ENCODE results near the gene LYSMD2.
"Not testable (repeated sequence)": the region's sequence is repeated elsewhere in the genome, so short reads cannot be mapped to it uniquely, and the experiment has no call there.

The LYSMD2 gene, protein sequence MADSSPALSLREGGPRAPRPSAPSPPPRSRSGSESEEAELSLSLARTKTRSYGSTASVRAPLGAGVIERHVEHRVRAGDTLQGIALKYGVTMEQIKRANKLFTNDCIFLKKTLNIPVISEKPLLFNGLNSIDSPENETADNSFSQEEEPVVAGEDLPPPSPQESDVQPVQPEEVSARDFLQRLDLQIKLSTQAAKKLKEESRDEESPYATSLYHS

DNA sequence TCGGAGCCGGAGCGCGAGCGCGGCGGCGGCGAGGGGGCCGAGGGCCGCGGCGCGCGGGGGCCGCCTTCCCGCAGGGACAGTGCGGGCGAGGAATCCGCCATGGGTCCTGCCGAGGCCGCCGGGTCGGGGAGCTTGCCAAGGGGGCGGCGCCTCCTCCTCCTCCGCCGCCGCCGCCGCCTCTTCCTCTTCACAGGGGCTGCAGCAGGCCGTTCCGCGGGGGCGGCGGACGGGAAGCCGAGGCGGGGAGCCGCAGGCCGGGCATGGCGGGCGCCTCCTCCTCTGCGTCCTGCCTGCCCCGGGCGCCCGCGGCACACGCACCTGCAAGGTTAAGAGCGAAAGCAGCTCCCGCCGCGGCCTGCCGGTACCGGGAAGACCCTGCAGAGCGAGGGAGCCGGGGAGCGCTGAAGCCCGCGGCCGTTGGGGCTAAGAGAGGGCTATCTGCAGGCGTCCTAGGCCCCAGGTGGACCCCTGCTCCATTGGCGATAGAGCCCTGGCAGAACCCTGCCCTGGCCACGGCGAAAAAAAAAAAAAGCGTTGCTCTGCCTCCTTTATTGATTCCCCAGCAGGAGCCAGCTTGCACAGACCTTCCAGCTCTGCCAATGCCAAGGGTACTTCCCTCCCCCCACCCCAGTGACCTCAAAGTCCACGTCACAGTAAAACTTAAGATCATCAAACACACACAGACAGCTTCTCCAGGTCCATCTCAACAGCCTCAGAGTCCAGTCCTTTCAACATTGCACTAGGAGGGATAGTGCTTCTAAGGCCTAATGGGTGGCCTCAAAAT is at the start of gene LYSMD2:
Gene LYSMD2 (minus strand): TSS at position 134 of the 784 bp plus-strand sequence. CDS start 33 bp downstream, at position 101.
- peak; percentile 68 for DNase-seq

GRCh38 chr15:51787130-51787529 is 49.7 kb upstream of the LYSMD2 start:
- not testable (repeated sequence) for DNase-seq

GRCh38 chr15:51783967-51784366 is 46.5 kb upstream of the LYSMD2 start:
- no peak for DNase-seq

- DNase-seq = no peak
Measured at GRCh38 chr15:51782357-51782896, 45.0 kb upstream of the LYSMD2 start.

DNA sequence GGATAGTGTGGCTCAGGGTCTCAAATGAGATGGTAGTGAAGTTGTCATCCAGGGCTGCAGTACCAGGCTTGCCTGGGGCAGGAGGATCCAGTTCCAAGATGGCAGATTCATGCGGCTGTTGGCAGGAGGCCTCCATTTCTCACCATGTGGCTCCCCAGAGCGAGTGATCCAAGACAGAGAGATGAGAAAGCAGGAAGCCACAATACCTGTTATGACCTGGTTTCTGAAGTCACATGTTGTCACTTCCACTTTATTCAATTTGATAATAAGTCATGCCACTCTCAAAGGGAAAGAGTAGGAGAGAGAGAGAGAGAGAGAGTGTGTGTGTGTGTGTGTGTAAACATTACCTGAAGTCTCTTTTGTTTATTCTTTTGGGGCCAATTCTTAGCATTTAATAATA is 44.1 kb upstream of the LYSMD2 start:
- no peak for DNase-seq

DNA sequence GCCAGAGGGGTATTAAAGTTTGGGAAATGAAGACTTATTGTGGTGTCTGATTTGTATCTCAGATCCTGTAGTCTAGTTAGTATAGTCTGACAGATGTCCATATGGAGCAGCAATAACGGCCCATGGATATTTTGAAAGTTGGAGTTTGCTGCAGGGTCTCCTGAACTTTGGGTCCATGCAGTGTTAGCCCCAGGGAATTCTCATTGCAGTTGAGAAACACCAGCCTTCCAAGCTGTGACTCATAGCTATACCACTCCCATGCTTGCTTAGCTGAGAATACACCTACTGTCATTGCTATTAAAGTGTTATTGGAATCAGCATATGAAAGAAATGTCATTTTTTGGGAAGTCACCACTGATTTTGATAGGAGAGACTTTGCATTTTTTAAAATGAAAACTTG is 43.2 kb upstream of the LYSMD2 start:
- DNase-seq = no peak

- peak; percentile 74 for DNase-seq
Measured at GRCh38 chr15:51776952-51777569, 39.6 kb upstream of the LYSMD2 start.

DNA sequence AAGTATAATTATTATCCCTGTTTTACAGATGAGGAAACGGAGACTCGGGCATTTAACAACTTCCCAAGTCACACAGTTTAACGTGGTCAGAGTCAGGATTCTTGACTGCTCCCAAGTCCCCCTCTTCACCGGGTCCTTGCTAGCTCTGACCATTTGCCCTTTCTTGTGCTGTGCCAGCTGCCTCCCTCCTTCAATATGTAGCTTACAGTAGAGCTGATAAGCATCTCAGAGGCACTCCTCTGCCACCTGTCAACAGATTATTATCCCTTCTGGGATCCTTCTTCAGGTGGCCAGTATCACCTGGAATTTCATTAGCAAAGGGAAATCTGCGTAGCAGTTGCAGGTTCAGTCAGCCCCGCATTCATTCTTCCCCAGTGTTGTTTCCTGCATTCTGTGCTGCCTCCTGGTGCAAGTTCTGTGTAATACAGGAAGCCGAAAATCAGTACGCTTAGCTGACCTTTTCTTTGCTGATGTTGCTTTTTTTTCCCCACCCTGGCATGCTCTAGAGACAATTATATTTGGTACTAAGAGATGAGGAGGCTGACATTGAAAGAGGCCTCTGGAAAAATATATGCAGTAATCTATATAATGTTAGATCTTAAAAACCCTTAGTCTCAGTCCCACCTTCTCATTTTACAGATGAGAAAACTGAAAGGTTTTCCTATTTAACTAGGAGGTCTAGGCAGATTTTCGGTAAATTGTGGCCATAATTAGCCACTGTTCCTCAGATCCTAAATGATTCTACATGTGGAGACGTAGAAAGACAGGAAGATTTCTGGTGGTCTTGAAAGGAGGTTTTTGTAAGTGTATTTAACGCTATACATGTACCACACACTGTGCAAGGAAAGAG is 38.7 kb upstream of the LYSMD2 start:
- peak; percentile 66 for DNase-seq

DNA sequence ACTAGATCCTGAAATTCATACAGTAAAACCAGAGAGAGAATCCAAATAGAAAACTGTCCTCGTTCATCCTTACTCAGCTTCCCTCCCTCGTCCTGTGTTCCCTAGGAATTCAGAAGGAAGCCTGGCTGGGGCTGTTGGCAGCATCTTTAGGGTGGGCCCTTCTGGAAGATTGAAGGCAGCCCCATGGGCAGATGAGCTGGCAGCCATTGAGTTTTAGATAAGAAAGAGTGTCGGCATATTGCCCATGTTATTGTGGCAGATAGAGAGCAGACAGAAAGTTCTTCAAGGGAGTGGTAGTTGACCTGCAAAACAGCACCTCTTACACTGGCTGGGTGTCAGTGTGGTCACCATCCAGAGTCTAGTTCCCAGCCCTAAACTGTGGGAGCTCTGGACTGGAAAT is 37.5 kb upstream of the LYSMD2 start:
- no peak for DNase-seq

- no peak for DNase-seq
Measured at GRCh38 chr15:51771773-51772172, 34.3 kb upstream of the LYSMD2 start.

DNA sequence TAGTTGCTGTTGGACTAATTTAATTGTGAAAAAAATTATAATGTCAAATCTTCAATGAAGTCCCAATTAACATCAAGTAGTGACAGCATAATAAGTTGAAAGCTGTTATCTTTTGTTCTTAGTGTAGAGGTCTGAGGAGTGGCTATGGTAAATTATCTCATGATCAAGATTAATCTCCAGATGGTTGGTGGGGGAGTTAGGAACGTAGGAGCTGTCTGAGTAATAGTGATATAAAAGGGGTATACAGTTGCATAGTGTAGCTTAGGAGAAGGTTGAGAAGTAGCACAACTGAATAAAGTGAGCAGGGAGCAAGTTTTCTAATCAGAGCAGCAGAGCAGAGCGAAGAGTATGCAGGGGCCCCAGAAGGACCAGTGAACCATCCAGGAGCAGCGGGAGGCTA is 33.4 kb upstream of the LYSMD2 start:
- no peak for DNase-seq

DNA sequence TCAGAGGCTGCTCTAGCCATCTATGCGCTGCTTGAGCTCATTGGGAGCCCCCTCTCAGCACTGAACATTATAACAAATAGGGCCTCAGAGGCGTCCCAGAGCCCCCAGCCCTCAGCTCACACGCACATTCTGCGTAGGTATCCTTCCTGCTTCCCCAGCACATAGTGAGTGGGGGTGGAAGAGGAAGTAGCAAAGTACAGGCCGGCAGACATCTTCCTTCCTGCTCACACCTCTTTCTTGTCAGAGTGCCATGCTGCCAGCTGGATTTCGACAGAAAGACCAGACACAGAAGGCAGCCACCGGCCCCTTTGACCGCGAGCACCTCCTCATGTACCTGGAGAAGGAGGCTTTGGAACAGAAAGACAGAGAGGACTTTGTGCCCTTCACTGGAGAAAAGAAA is 30.6 kb upstream of the LYSMD2 start:
- DNase-seq = no peak

- no peak for DNase-seq
Measured at GRCh38 chr15:51766341-51766740, 28.9 kb upstream of the LYSMD2 start.

DNA sequence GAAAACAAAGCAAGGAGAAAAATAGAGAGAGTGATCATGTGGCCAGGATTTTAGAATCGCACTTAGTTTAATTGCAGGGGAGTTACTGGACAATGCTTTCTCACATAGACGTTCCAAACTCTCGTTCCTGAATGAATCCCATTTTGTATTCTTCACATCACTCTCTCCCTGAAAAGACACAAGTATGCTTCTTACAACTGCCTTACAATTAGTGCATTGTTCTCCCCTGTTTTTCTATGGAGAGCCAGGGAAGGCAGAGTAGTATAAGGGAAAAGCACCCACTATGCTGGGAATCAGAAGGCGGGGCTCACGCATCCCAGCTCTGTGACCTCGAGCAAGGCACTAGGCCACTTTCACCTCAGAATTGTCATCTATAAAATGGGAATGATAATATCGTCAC is 28.3 kb upstream of the LYSMD2 start:
- no peak for DNase-seq

DNA sequence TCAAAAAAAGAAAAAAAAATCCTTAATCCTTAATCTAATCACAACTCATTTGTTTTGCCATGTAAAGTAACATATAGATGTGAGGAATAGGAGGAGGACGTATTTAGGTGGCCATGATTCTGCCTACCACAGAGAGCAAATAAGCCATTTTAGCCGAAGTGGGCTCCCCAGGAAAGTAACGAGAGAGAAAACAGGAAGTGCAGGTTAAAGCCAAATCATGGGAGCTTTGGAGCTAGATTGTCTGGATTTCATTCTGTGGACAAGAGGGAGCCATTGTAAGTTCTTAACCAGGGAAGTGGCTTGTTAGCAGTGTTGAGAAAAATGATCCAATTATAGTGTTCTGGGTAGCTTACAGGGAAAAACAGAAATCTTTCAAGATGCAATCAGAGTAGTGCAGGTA is 23.4 kb upstream of the LYSMD2 start:
- DNase-seq = no peak

GRCh38 chr15:51759557-51760070 is 22.2 kb upstream of the LYSMD2 start:
- DNase-seq = no peak

DNA sequence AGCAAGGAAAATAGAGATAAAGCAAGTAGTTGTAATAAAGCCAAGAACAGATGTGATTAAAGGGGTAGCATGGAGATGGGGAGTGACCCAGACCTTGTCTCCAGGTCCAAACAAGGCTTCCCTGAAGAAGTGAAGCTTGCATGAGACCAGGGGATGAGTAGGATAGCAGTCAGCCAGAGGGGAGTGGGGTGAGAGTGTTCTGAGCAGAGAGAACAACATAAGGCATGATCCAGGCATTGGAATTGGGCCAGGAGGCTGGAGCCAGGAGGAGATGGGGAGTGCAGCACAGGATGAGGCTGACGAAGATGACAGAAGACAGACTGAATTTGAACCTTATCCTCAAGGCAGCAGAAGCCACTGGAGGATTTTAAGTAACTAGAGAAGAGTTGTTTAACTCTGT is 21.2 kb upstream of the LYSMD2 start:
- DNase-seq = no peak

DNA sequence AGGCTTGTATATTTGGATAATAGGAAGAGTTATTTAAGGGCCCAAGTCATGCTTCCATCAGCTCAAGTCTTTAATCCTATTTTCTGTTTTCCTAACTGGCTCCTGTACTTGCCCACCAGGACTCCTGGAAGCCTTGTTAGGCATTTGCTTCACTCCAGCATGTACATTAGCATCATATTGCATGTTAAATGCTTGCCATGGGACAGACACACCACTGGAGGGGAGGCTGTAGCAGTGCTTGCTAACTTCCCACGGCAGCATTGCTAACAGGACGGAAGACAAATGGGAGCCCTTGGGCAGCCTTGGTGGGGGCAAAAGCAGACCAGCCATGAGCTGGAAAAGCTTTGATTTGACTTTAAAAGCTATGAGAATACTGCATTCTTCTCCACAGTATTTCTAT is 20.0 kb upstream of the LYSMD2 start:
- DNase-seq = no peak

- DNase-seq = no peak
Measured at GRCh38 chr15:51756482-51756881, 19.0 kb upstream of the LYSMD2 start.

DNA sequence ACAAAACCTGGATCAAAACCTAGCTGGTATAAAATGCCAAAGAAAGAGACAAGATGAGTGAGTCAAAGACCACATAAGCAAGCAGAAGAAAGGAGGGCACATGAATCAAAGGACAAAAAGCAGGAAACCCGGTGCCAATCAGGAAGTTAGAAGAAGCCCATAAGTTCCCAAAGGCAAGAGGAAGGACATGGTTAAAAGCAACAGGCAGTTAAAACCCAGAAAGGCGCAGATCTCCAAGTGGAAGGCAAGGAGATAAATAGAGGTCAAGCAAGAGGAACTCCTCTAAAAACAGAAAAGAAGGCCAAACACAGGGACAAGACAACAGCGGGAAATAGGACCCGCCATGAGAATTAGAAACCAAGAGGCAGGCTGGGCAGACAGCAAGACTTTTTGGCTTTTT is 18.3 kb upstream of the LYSMD2 start:
- DNase-seq = no peak

GRCh38 chr15:51754267-51754666 is 16.8 kb upstream of the LYSMD2 start:
- no peak for DNase-seq

DNA sequence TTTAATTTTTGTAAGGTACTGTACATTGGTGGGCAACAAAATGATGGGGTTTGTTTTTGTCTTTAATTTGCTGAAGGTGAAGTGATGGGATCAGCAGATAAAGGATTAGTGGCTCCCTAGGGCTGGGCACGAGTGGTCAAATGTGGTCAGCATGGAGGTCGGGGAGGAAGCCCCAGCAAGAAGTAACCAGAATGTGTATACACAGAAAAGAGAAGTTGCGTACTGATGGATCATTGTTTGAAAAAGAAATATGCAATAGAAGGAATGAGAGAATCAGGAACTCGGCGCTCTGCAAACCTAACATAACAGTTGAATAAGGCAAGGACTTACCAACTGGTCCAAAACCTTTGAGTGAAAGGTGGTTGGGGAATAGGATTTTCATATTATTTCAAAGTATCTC is 15.4 kb upstream of the LYSMD2 start:
- no peak for DNase-seq
